Measurements from ENCODE around the gene CNTN4. TPM values are rescaled to one million over a fixed set of nuclear protein-coding genes. Genes with fewer than 3 reads are reported as not detected.

CNTN4 gene
- total RNA-seq, 1 donor from 2014 or later: 48.3 TPM

DNA sequence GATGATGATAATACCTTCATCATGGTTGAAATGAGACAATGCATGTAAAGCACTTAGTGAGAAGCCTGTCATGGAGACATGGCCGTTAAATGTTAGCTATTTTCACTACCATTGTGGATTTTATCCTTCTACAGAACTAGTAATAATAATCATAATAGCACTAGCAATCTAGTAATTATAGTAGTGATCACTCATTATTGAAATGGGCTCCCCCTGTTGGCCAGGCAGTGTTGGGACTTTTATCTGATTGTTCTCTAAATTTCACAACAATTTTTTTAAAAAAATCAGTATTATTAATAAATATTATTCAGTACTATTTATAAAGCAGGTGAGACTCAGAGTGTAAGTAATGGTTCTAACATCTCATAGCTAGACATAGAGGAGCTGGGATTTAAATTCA, 615.3 kb downstream of the CNTN4 start:
- Mint-ChIP-seq H3K4me3 (ENCODE audit: unreplicated experiment) (no peak overlapping the region), H3K4me1 (ENCODE audit: unreplicated experiment) (no peaks in the 10 kb centered on the region), H3K27me3 (ENCODE audit: unreplicated experiment) (no peaks in the 10 kb centered on the region), H3K27ac (ENCODE audit: unreplicated experiment) (no peak overlapping the region), H3K36me3 (ENCODE audit: unreplicated experiment) (no peaks in the 10 kb centered on the region), H3K9me3 (ENCODE audit: unreplicated experiment) (peaks cover 5% of the 10 kb centered on the region)
- TF ChIP-seq, protein P1, sequence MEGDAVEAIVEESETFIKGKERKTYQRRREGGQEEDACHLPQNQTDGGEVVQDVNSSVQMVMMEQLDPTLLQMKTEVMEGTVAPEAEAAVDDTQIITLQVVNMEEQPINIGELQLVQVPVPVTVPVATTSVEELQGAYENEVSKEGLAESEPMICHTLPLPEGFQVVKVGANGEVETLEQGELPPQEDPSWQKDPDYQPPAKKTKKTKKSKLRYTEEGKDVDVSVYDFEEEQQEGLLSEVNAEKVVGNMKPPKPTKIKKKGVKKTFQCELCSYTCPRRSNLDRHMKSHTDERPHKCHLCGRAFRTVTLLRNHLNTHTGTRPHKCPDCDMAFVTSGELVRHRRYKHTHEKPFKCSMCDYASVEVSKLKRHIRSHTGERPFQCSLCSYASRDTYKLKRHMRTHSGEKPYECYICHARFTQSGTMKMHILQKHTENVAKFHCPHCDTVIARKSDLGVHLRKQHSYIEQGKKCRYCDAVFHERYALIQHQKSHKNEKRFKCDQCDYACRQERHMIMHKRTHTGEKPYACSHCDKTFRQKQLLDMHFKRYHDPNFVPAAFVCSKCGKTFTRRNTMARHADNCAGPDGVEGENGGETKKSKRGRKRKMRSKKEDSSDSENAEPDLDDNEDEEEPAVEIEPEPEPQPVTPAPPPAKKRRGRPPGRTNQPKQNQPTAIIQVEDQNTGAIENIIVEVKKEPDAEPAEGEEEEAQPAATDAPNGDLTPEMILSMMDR (IDR thresholded peaks at IDR 0.05): no peak
- DNase-seq (ENCODE audit: extremely low spot score, unreplicated experiment): no peak

DNA sequence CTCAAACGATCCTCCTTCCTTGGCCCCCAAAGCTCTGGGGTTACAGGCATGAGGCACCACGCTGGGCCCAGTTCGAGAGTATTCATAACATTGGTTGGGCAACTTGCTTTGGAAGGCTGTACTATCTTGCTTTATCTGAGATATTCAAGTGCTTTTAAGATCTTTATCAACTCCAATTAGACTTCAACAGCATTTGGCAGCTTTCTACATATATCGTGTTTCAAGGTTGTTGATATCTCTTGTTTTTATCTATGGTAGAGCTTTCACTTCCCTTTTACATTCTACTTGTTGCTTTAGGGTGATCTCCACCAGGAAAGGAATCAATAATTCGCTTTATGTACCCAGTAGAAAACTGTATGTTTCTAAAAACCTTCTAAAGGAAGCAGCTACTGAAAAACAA, 616.2 kb downstream of the CNTN4 start:
- no peak overlapping the region for H3K4me3 Mint-ChIP-seq (ENCODE audit: unreplicated experiment)
- no peaks in the 10 kb centered on the region for H3K36me3 Mint-ChIP-seq (ENCODE audit: unreplicated experiment)
- no peak for DNase-seq (ENCODE audit: extremely low spot score, unreplicated experiment)
- TF ChIP-seq, protein P1 (IDR thresholded peaks at IDR 0.05): no peak
- H3K4me1 Mint-ChIP-seq (ENCODE audit: unreplicated experiment): no peaks in the 10 kb centered on the region
- H3K27me3 Mint-ChIP-seq (ENCODE audit: unreplicated experiment): no peaks in the 10 kb centered on the region
- no peak overlapping the region for H3K27ac Mint-ChIP-seq (ENCODE audit: unreplicated experiment)
- H3K9me3 Mint-ChIP-seq (ENCODE audit: unreplicated experiment): peaks cover 5% of the 10 kb centered on the region

DNA sequence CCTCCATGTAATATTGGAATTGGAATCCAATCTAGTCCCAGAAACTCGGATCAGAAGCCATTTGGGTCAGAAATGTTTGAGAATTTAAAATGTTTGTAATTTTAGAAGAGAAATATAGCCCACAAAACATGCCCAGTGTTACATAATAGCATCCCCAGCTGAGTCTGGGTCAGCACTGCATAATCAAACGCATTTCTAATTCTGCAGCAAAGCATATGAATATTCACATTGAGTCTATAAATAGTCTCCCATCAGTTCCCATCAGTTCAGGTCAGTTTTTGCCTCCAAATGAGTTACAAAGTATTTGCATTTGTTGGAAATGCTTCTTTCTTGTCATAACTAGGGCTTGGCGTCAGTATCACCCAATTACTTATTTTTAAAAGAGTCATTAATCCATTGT, 628.4 kb downstream of the CNTN4 start:
- Mint-ChIP-seq H3K4me3 (ENCODE audit: unreplicated experiment) (no peak overlapping the region), H3K27me3 (ENCODE audit: unreplicated experiment) (no peaks in the 10 kb centered on the region), H3K36me3 (ENCODE audit: unreplicated experiment) (no peaks in the 10 kb centered on the region), H3K9me3 (ENCODE audit: unreplicated experiment) (peaks cover 30% of the 10 kb centered on the region), H3K4me1 (ENCODE audit: unreplicated experiment) (no peaks in the 10 kb centered on the region), H3K27ac (ENCODE audit: unreplicated experiment) (no peak overlapping the region)
- TF ChIP-seq, protein P1 (IDR thresholded peaks at IDR 0.05): no peak
- no peak for DNase-seq (ENCODE audit: extremely low spot score, unreplicated experiment)

DNA sequence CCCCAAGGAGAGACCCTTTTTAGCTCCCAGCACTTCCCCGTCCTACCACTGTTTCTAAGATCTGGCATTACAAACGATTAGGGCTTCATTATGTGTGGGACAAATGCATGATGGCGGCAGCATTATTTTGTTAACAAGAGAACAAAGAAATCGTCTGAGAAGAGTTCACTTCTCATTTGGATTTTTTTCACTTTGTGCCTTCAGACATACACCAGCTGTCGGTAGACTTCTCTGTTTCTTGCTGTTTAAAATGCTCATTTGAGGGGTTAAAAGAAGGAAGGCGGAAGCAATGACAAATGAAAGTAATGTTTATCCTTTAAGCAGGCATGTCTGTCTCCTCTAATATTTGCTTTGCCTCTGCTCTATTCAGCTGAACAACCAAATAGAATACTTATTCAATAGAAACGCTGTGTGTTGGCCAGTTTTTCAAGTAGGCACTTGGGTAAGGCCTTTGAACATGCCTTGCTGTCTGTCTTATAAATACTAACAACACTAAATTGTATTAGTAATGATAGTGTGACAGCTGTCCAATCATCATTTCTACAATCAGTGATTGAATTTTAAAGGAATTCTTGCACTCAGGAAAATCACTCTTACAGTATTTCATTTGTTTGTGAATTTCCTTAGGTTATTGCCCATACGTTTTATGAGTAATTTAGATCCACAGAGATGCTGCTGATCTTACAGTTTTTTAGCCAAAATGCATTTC, 629.1 kb downstream of the CNTN4 start:
- no peaks in the 10 kb centered on the region for H3K4me1 Mint-ChIP-seq (ENCODE audit: unreplicated experiment)
- H3K9me3 Mint-ChIP-seq (ENCODE audit: unreplicated experiment): peaks cover 27% of the 10 kb centered on the region
- H3K36me3 Mint-ChIP-seq (ENCODE audit: unreplicated experiment): no peaks in the 10 kb centered on the region
- TF ChIP-seq, protein P1 (IDR thresholded peaks at IDR 0.05): no peak
- DNase-seq (ENCODE audit: extremely low spot score, unreplicated experiment): no peak
- H3K27me3 Mint-ChIP-seq (ENCODE audit: unreplicated experiment): no peaks in the 10 kb centered on the region
- H3K4me3 Mint-ChIP-seq (ENCODE audit: unreplicated experiment): no peak overlapping the region
- H3K27ac Mint-ChIP-seq (ENCODE audit: unreplicated experiment): no peak overlapping the region

DNA sequence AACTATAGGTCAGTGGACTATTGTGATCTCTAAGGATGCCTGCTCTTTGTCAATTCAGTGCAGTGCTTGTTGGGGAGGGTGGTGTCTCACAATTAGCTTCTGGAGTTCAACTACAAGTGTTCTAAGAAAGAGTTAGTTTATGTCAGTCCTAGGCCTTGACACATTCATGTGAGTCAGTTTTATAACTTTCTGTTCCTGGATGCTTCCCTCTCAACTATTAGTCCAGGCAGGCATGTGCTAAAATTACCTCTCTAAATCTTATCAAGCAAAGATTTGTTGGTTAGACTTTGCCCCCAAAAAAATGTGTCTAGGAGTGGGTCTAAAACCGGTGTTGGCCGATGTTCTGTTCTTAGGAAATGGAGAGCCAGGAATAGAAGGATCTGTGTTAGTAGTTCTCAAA, 633.2 kb downstream of the CNTN4 start:
- no peaks in the 10 kb centered on the region for H3K27me3 Mint-ChIP-seq (ENCODE audit: unreplicated experiment)
- H3K9me3 Mint-ChIP-seq (ENCODE audit: unreplicated experiment): peaks cover 32% of the 10 kb centered on the region

More for the DNA sequence above, 633.2 kb downstream of the CNTN4 start:
- Mint-ChIP-seq H3K4me1 (ENCODE audit: unreplicated experiment) (no peaks in the 10 kb centered on the region), H3K4me3 (ENCODE audit: unreplicated experiment) (no peak overlapping the region), H3K36me3 (ENCODE audit: unreplicated experiment) (no peaks in the 10 kb centered on the region), H3K27ac (ENCODE audit: unreplicated experiment) (no peak overlapping the region)
- TF ChIP-seq, protein P1 (IDR thresholded peaks at IDR 0.05): no peak
- no peak for DNase-seq (ENCODE audit: extremely low spot score, unreplicated experiment)

Data from osteocyte (in vitro differentiated cells).